GM12878 (cell line): ENCODE results near the gene PDGFD. TPM values are rescaled to one million over a fixed set of nuclear protein-coding genes. Genes with fewer than 3 reads are reported as not detected.

Experiments used
- ATAC-seq: fragments of 200-7000 bp; cut with Tn5 transposase; 3 replicates; pipeline ENCODE4 v1.9.1; 2020; ENCODE audit warnings: mild to moderate bottlenecking, moderate library complexity
- BruUV-seq: library from RNA; stranded (reverse); fragments of 400-500 nt; replicated peaks from 2 replicates; lab custom pipeline; 2021; lab: Mats Ljungman, UMichigan
- CTCF ChIA-PET: fragments of 300-600 bp; sonication (Branson Sonifier 250); formaldehyde crosslinking; extraction: SDS; loops from one replicate; lab custom pipeline; 2021; ENCODE audit warnings: inconsistent platforms; lab: Yijun Ruan, JAX
- POLR2A ChIA-PET: fragments of 350-600 bp; formaldehyde crosslinking; extraction: SDS; loops from one replicate; lab custom pipeline; 2021; ENCODE audit warnings: inconsistent platforms; lab: Charles Lee
- RAD21 ChIA-PET: fragments of 300-600 bp; sonication (Branson Sonifier 250); formaldehyde crosslinking; loops from one replicate; lab custom pipeline; 2023; ENCODE audit warnings: antibody characterized with exemption; ENCODE audit not compliant: unreplicated experiment; lab: Charles Lee
- SMC1A ChIA-PET: fragments of 300-600 bp; sonication (Branson Sonifier 250); formaldehyde crosslinking; loops from one replicate; lab custom pipeline; 2023; ENCODE audit not compliant: unreplicated experiment, uncharacterized antibody; lab: Charles Lee
- DNase-seq: peaks from one replicate; pipeline ENCODE4 v3.0.0-alpha.2; 2011; ENCODE audit warnings: low read depth, low spot score
- FAIRE-seq: peaks from 3 replicates; lab custom pipeline; 2011; peaks lifted over from hg19 to GRCh38; lab: Jason Lieb, UNC
- H2AFZ ChIP-seq: 2 replicates; pipeline ENCODE4 v1.6.0; 2011; ENCODE audit warnings: low read depth, low read length, control low read depth; ENCODE audit not compliant: control insufficient read depth
- H3K27ac ChIP-seq: 2 replicates; pipeline ENCODE4 v1.5.1; 2011; ENCODE audit warnings: control low read depth; ENCODE audit not compliant: control insufficient read depth, insufficient read depth
- H3K27me3 ChIP-seq, 2 experiments: replicated peaks in 1 of 2; 2 replicates each; pipeline versions ENCODE4 v1.6.0 to v1.6.1; 2011; ENCODE audit warnings: low read length in 1 of 2; ENCODE audit not compliant: control insufficient read depth in 2 of 2, insufficient read depth in 2 of 2
- H3K36me3 ChIP-seq, 2 experiments: 2 replicates each; pipeline ENCODE4 v1.5.1; 2011; ENCODE audit warnings: low read length in 1 of 2; ENCODE audit not compliant: control insufficient read depth in 2 of 2, insufficient read depth in 2 of 2
- H3K4me1 ChIP-seq: 2 replicates; pipeline ENCODE4 v1.6.1; 2011; ENCODE audit warnings: mild to moderate bottlenecking, low read length, moderate library complexity, mixed read lengths; ENCODE audit not compliant: control insufficient read depth, insufficient read depth
- H3K4me2 ChIP-seq: 2 replicates; pipeline ENCODE4 v1.6.0; 2011; ENCODE audit warnings: control low read depth; ENCODE audit not compliant: control insufficient read depth, insufficient read depth
- H3K4me3 ChIP-seq: fragments of 200-600 bp; sonication (generic); 2 replicates; pipeline ENCODE4 v1.5.1; 2016
- H3K79me2 ChIP-seq: 2 replicates; pipeline ENCODE4 v1.6.0; 2011; ENCODE audit warnings: low read length; ENCODE audit not compliant: control insufficient read depth, insufficient read depth
- H3K9ac ChIP-seq: 2 replicates; pipeline ENCODE4 v1.8.0; 2011; ENCODE audit warnings: low read length, control low read depth, mixed read lengths; ENCODE audit not compliant: control insufficient read depth, insufficient read depth
- H3K9me3 ChIP-seq: replicated peaks from 3 replicates; pipeline ENCODE4 v1.5.1; 2011; ENCODE audit warnings: mild to moderate bottlenecking, low read length; ENCODE audit not compliant: control insufficient read depth, insufficient read depth
- H4K20me1 ChIP-seq: 2 replicates; pipeline ENCODE4 v1.6.0; 2011; ENCODE audit not compliant: control insufficient read depth, insufficient read depth
- BHLHE40 ChIP-seq, 2 experiments: fragments of 450-650 bp in 1 of 2; IDR thresholded peaks; 2 replicates each; pipeline ENCODE4 v1.6.1; 2011 to 2017; ENCODE audit warnings: low read depth in 2 of 2, borderline replicate concordance in 1 of 2, improper control_type of control experiment in 1 of 2, low read length in 1 of 2, mild to moderate bottlenecking in 1 of 2
- CEBPZ ChIP-seq: fragments of 150-350 bp; IDR thresholded peaks from 2 replicates; pipeline ENCODE4 v1.6.1; 2016; ENCODE audit warnings: low read depth, low read length
- CREB1 ChIP-seq: IDR thresholded peaks from 2 replicates; pipeline ENCODE4 v1.6.1; 2012; ENCODE audit warnings: low read depth, mild to moderate bottlenecking, inconsistent platforms
- IKZF2 ChIP-seq, 2 experiments: fragments of 450-650 bp; IDR thresholded peaks; 2 replicates each; pipeline ENCODE4 v1.6.1; 2017; ENCODE audit warnings: mild to moderate bottlenecking in 2 of 2, moderate library complexity in 2 of 2
- JUND ChIP-seq: IDR thresholded peaks from 2 replicates; pipeline ENCODE4 v1.6.1; 2012; ENCODE audit warnings: low read depth, mild to moderate bottlenecking, low read length, improper control_type of control experiment, moderate library complexity
- MEF2B ChIP-seq: fragments of 450-650 bp; IDR thresholded peaks from 2 replicates; pipeline ENCODE4 v1.6.1; 2018; ENCODE audit warnings: mild to moderate bottlenecking, moderate library complexity; ENCODE audit not compliant: partially characterized antibody, poor library complexity, severe bottlenecking
- MTA2 ChIP-seq: fragments of 450-650 bp; IDR thresholded peaks from 2 replicates; pipeline ENCODE4 v1.6.1; 2016; ENCODE audit warnings: low read depth, mild to moderate bottlenecking, moderate library complexity
- NFIC ChIP-seq: IDR thresholded peaks from 2 replicates; pipeline ENCODE4 v1.6.1; 2012; ENCODE audit warnings: low read depth, mild to moderate bottlenecking, inconsistent platforms, low read length, moderate library complexity
- RBBP5 ChIP-seq: fragments of 200-600 bp; sonication (generic); conservative IDR thresholded peaks from 2 replicates; pipeline ENCODE4 v1.6.1; 2016
- STAT3 ChIP-seq: IDR thresholded peaks from 2 replicates; pipeline ENCODE4 v1.6.1; 2011; ENCODE audit warnings: low read depth, low read length, improper control_type of control experiment
- TCF3 ChIP-seq: IDR thresholded peaks from 2 replicates; pipeline ENCODE4 v1.6.1; 2012; ENCODE audit warnings: low read depth, mild to moderate bottlenecking, low read length, borderline replicate concordance; ENCODE audit not compliant: insufficient read depth
- TCF7 ChIP-seq: IDR thresholded peaks from 2 replicates; pipeline ENCODE4 v1.6.1; 2014; ENCODE audit warnings: antibody characterized with exemption, borderline replicate concordance
- ZBTB11 ChIP-seq: fragments of 450-650 bp; formaldehyde crosslinking; IDR thresholded peaks from 2 replicates; pipeline ENCODE4 v1.5.0; 2022; ENCODE audit warnings: mild to moderate bottlenecking, missing genetic modification characterization
- WGBS: methylation state at CpG from one replicate; pipeline ENCODE4 v1.1.6; 2016; ENCODE audit warnings: low lambda C conversion rate; ENCODE audit not compliant: insufficient replicate concordance, insufficient coverage; ENCODE audit errors: missing lambda C conversion rate; 5-methylcytosine and 5-hydroxymethylcytosine counted together
- in situ Hi-C: fragments of 300-500 bp; cut with MboI; formaldehyde crosslinking; loops from 9 replicates; pipeline ENCODE4 v1.14.3; 2018; ENCODE audit warnings: mixed read lengths
- intact Hi-C: fragments of 100-400 bp; cut with micrococcal nuclease; formaldehyde crosslinking; loops from one replicate; pipeline ENCODE4 v1.14.2; 2022; ENCODE audit not compliant: unreplicated experiment
- polyA plus RNA-seq, 11 experiments: library from polyadenylated mRNA; depleted of rRNA in 4 of 11; unstranded in 6 of 11; stranded (reverse) in 5 of 11; fragments of >200 nt; fragmentation: Nextera tagmentation in 4 of 11; fragmentation: Illumina TruSeq in 1 of 11; extraction: Ambion mirVana in 4 of 11; extraction: Trizol in 1 of 11; gene quantifications; 1 replicate in 1 of 11; 2 replicates in 10 of 11; pipeline versions ENCODE4 v1.2.1 to v1.2.3, GENCODE V29; 2011 to 2016; ENCODE audit warnings: inconsistent platforms in 2 of 11, missing spikeins in 2 of 11, low read depth in 1 of 11
- total RNA-seq, 4 experiments: library from RNA; depleted of rRNA in 3 of 4; stranded (reverse); fragments of >200 nt in 3 of 4; fragmentation: Illumina TruSeq in 1 of 4; extraction: Trizol in 1 of 4; gene quantifications; 2 replicates each; pipeline versions ENCODE4 v1.2.1 to v1.2.3, GENCODE V29; 2013 to 2021

Gene PDGFD
- total and polyA plus RNA-seq, 10 of the 15 experiments (the other 5 are each of a cell fraction or from before 2014, with no cell fraction given) = 0.05 to 0.13 TPM; not detected in 8

GRCh38 chr11:104043678-104044239, 120.2 kb downstream of the PDGFD start:
- Histone ChIP-seq H3K4me3 (no peak overlapping the region), H3K79me2 (no peaks in the 10 kb centered on the region), H3K9me3 (no peaks in the 10 kb centered on the region), H3K27ac (no peak overlapping the region), H3K27me3 (no peaks in the 10 kb centered on the region), H3K36me3 (no peaks in the 10 kb centered on the region), H3K4me1 (no peaks in the 10 kb centered on the region), H3K9ac (no peak overlapping the region), H4K20me1 (no peaks in the 10 kb centered on the region), H2AFZ (no peak overlapping the region), H3K4me2 (no peak overlapping the region)
- in situ Hi-C loops = no loop called here
- ChIA-PET RAD21 (no interaction called here), CTCF (no interaction called here), SMC1A (interaction anchor here (0.6 kb wide), 1 partner anchor 112 kb away, joined by 3 read pairs; no protein-coding TSS in a partner anchor), POLR2A (no interaction called here)
- WGBS = 48% methylated on average over 6 of the region's 6 CpGs
- BruUV-seq = no TSS peak
- no peak for ATAC-seq
- intact Hi-C loops = no loop called here
- FAIRE-seq = no peak
- DNase-seq = no peak
- TF ChIP-seq IKZF2 (IDR thresholded peaks at IDR 0.05) (no peak), RBBP5 (no peak), MTA2 (no peak), MEF2B (no peak), CEBPZ (no peak), STAT3 (no peak), ZBTB11 (CRISPR knock-in tag) (no peak), BHLHE40 (IDR thresholded peaks at IDR 0.05; ENCODE audit: borderline replicate concordance in 1 of 2, low read depth in 2 of 2, low read length in 1 of 2) (no peak), TCF7 (no peak), NFIC (no peak), JUND (no peak), TCF3 (no peak), CREB1 (no peak)
